BJ (cell line): Measurements from ENCODE around the gene ALAD. TPM values are rescaled to one million over a fixed set of nuclear protein-coding genes. Genes with fewer than 3 reads are reported as not detected.
"Not testable (repeated sequence)": the region's sequence is repeated elsewhere in the genome, so short reads cannot be mapped to it uniquely, and the experiment has no call there.

Source experiments
- CTCF ChIA-PET: fragments of 350-600 bp; formaldehyde crosslinking; extraction: SDS; loops from one replicate; lab custom pipeline; 2021; ENCODE audit warnings: antibody characterized with exemption, inconsistent platforms; lab: Yijun Ruan, JAX
- POLR2A ChIA-PET: fragments of 300-600 bp; sonication (Branson Sonifier 250); formaldehyde crosslinking; extraction: SDS; loops from one replicate; lab custom pipeline; 2021; ENCODE audit warnings: antibody characterized with exemption; lab: Charles Lee
- DNase-seq: peaks from one replicate; pipeline ENCODE4 v3.0.0-alpha.2; 2011; ENCODE audit warnings: low read depth
- H3K27me3 ChIP-seq: 2 replicates; pipeline ENCODE4 v1.6.0; 2011; ENCODE audit warnings: low read length; ENCODE audit not compliant: control insufficient read depth, insufficient read depth
- H3K36me3 ChIP-seq: 2 replicates; pipeline ENCODE4 v1.5.1; 2011; ENCODE audit warnings: low read length; ENCODE audit not compliant: control insufficient read depth, insufficient read depth
- H3K4me3 ChIP-seq: 2 replicates; pipeline ENCODE4 v1.5.1; 2011; ENCODE audit warnings: low read depth, mild to moderate bottlenecking, control low read depth, low read length
- CTCF ChIP-seq: IDR thresholded peaks from 2 replicates; pipeline ENCODE4 v1.5.1; 2011; ENCODE audit warnings: low read depth, mild to moderate bottlenecking, control low read depth, inconsistent platforms, low read length, moderate library complexity; ENCODE audit not compliant: insufficient read depth
- polyA minus RNA-seq: library from RNA; depleted of rRNA, polyadenylated mRNA; stranded (reverse); fragments of >200 nt; gene quantifications from 2 replicates; pipeline ENCODE4 v1.2.3, GENCODE V29; 2011; rRNA and poly(A)+ RNA removed
- polyA plus RNA-seq: library from polyadenylated mRNA; depleted of rRNA; stranded (reverse); fragments of >200 nt; gene quantifications from 2 replicates; pipeline ENCODE4 v1.2.3, GENCODE V29; 2011; rRNA removed

The ALAD gene
- polyA plus RNA-seq, result 9.2 and 9.5 TPM in 2 replicates
- polyA minus RNA-seq, result 9.1 TPM in 2 replicates

GRCh38 chr9:113401027-113401792 is at the start of gene ALAD:
TSS of gene ALAD (minus strand) at chr9:113401284. CDS start at chr9:113393559, 7,725 bp downstream.
- DNase-seq, result peak; percentile 87
- CTCF ChIA-PET, result interaction anchor here (0.5 to 10.2 kb wide), 27 partner anchors 8 to 1972 kb away, joined by 3 to 74 read pairs (median 4); partner anchors contain the start of genes BSPRY, C9orf43, CDC26 and HDHD3
- peak; percentile 95 for TF ChIP-seq CTCF
- no peaks in the 10 kb centered on the region for H3K27me3 ChIP-seq
- POLR2A ChIA-PET, result interaction anchor here (0.5 to 1.4 kb wide), 4 partner anchors 9 to 251 kb away, joined by 3 to 8 read pairs (median 4); partner anchors contain the start of genes C9orf43, POLE3, SLC31A2 and WDR31
- no peaks in the 10 kb centered on the region for H3K36me3 ChIP-seq
- peak within 1 kb of the TSS; percentile 76 for H3K4me3 ChIP-seq

DNA sequence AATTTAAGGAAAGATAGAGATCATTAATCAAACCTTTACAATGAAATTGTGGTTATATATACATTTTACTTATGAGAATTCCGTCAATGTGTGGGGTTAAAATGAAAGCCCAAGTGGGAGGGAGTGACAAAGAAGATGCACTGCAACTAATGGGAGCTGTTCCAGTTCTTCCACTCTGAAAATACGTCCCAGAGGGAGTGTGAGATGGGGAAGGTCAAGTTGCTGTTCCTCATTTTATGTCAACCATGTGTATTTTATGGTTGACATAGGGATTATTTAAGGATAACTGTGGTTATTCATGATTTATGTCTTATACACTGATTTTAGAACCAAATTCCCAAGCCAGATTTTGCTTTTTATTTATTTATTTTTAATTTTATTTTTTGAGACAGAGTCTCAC is 48.3 kb upstream of the ALAD start:
- Histone ChIP-seq H3K4me3 (no peak overlapping the region), H3K36me3 (no peaks in the 10 kb centered on the region), H3K27me3 (no peaks in the 10 kb centered on the region)
- DNase-seq, result no peak
- no peak for TF ChIP-seq CTCF
- CTCF ChIA-PET, result interaction anchor here (2.6 to 10.1 kb wide), 3 partner anchors 130 to 206 kb away, joined by 9 to 288 read pairs (median 157); no protein-coding TSS in a partner anchor
- POLR2A ChIA-PET, result no interaction called here

GRCh38 chr9:113446323-113446740 is 45.2 kb upstream of the ALAD start:
- no peak overlapping the region for H3K4me3 ChIP-seq
- POLR2A ChIA-PET, result no interaction called here
- no peaks in the 10 kb centered on the region for H3K36me3 ChIP-seq
- no peak for DNase-seq
- CTCF ChIA-PET, result interaction anchor here (0.6 to 10.1 kb wide), 26 partner anchors 8 to 239 kb away, joined by 3 to 288 read pairs (median 4); partner anchors contain the start of genes C9orf43, CDC26, POLE3 and PRPF4
- peak; percentile 49 for TF ChIP-seq CTCF
- no peaks in the 10 kb centered on the region for H3K27me3 ChIP-seq

DNA sequence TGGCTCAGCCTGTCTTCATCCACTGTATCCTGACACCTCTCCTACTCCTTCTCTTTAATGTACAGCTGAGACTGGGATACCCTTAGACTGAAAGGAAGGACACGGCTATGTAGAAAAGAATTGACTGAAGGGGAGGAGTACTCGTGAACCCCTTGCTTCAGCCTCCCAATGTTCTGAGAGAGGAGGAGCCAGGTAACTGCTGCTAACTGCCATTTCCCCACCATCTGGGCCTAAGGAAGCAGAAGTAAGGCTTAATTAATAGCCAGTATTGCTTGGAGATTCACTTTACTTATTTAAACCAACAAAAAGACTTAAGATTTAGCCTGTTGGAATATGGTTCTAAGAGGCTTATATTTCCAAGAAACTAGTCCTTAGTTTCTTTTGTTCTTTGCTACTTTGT is 43.7 kb upstream of the ALAD start:
- POLR2A ChIA-PET, result no interaction called here
- no peak overlapping the region for H3K4me3 ChIP-seq
- no peaks in the 10 kb centered on the region for H3K27me3 ChIP-seq
- no peaks in the 10 kb centered on the region for H3K36me3 ChIP-seq
- no peak for TF ChIP-seq CTCF
- no peak for DNase-seq
- CTCF ChIA-PET, result interaction anchor here (0.7 to 10.1 kb wide), 7 partner anchors 12 to 210 kb away, joined by 3 to 288 read pairs (median 13); no protein-coding TSS in a partner anchor

GRCh38 chr9:113437716-113438115 is 36.6 kb upstream of the ALAD start:
- POLR2A ChIA-PET, H3K4me3 ChIP-seq, H3K27me3 ChIP-seq, H3K36me3 ChIP-seq, DNase-seq: not testable (repeated sequence)
- CTCF ChIA-PET, result interaction anchor here (1.0 kb wide), 1 partner anchor 9 kb away, joined by 5 read pairs; no protein-coding TSS in a partner anchor
